HL-60 (cell line): Measurements from ENCODE around the gene IMPDH1.

Experiments used
- CTCF ChIP-seq: IDR thresholded peaks from one replicate; pipeline ENCODE4 v1.5.1; 2011; ENCODE audit warnings: low read length, control low read depth, inconsistent platforms; ENCODE audit not compliant: insufficient read depth
- POLR2AphosphoS5 ChIP-seq: IDR thresholded peaks from 2 replicates; pipeline ENCODE4 v1.6.1; 2012; ENCODE audit warnings: low read depth

GRCh38 chr7:128458956-128459355 lies 49.2 kb upstream of the IMPDH1 start:
- TF ChIP-seq CTCF (no peak), POLR2AphosphoS5 (no peak)
